HEK293 (cell line): Measurements from ENCODE around the gene TMEM150A.

ENCODE experiments used
- CTCF ChIA-PET: fragments of 350-600 bp; formaldehyde crosslinking; extraction: SDS; loops from one replicate; lab custom pipeline; 2021; ENCODE audit warnings: antibody characterized with exemption; lab: Yijun Ruan, JAX
- POLR2A ChIA-PET: fragments of 300-600 bp; formaldehyde crosslinking; extraction: SDS; loops from one replicate; lab custom pipeline; 2020; ENCODE audit warnings: antibody characterized with exemption, inconsistent platforms; lab: Yijun Ruan, JAX
- H3K27ac ChIP-seq: fragments of 200-500 bp; sonication (Bioruptor generic); 2 replicates; pipeline ENCODE4 v1.5.1; 2014; ENCODE audit warnings: low read depth, low read length, control low read depth, inconsistent platforms; ENCODE audit errors: extremely low read depth
- H3K36me3 ChIP-seq, 2 experiments: fragments of 200-500 bp in 1 of 2; sonication (Bioruptor generic) in 1 of 2; 1 replicate in 1 of 2; 2 replicates in 1 of 2; pipeline ENCODE4 v1.5.1; 2014 to 2017; ENCODE audit warnings: inconsistent platforms in 2 of 2, low read length in 2 of 2; ENCODE audit not compliant: control insufficient read depth in 2 of 2, insufficient read depth in 1 of 2
- H3K4me1 ChIP-seq: fragments of 200-500 bp; sonication (Bioruptor generic); 2 replicates; pipeline ENCODE4 v1.5.1; 2014; ENCODE audit warnings: mild to moderate bottlenecking, low read length, inconsistent platforms; ENCODE audit not compliant: control insufficient read depth, insufficient read depth
- H3K4me3 ChIP-seq: 2 replicates; pipeline ENCODE4 v1.5.1; 2011; ENCODE audit warnings: low read depth, mild to moderate bottlenecking, control low read depth, low read length, moderate library complexity
- H3K9me3 ChIP-seq: fragments of 200-500 bp; sonication (Bioruptor generic); 2 replicates; pipeline ENCODE4 v1.5.1; 2014; ENCODE audit warnings: low read depth, low read length, inconsistent platforms; ENCODE audit not compliant: control insufficient read depth, insufficient read depth
- ELK4 ChIP-seq: IDR thresholded peaks from 2 replicates; pipeline ENCODE4 v1.6.1; 2011; ENCODE audit warnings: mild to moderate bottlenecking, low read depth, low read length, borderline replicate concordance
- GLI4 ChIP-seq: fragments of 450-650 bp; formaldehyde crosslinking; IDR thresholded peaks from 2 replicates; pipeline ENCODE4 v1.5.1; 2016; ENCODE audit warnings: missing biosample characterization, missing genetic modification characterization
- GLIS2 ChIP-seq: fragments of 450-650 bp; formaldehyde crosslinking; IDR thresholded peaks from 2 replicates; pipeline ENCODE4 v1.5.1; 2016; ENCODE audit warnings: missing biosample characterization, missing genetic modification characterization
- HOXC10 ChIP-seq: sonication (generic); formaldehyde crosslinking; IDR thresholded peaks from 2 replicates; pipeline ENCODE4 v1.8.1; 2023; ENCODE audit warnings: mild to moderate bottlenecking, missing genetic modification reagents
- REST ChIP-seq: fragments of 450-650 bp; formaldehyde crosslinking; IDR thresholded peaks from 2 replicates; pipeline ENCODE4 v1.5.1; 2016; ENCODE audit warnings: missing biosample characterization, missing genetic modification characterization
- SCRT1 ChIP-seq: fragments of 450-650 bp; formaldehyde crosslinking; IDR thresholded peaks from 2 replicates; pipeline ENCODE4 v1.5.1; 2016; ENCODE audit warnings: missing biosample characterization, missing genetic modification characterization, borderline replicate concordance
- WT1 ChIP-seq: fragments of 450-650 bp; formaldehyde crosslinking; IDR thresholded peaks from 2 replicates; pipeline ENCODE4 v1.5.1; 2016; ENCODE audit warnings: missing biosample characterization, missing genetic modification characterization
- ZBTB21 ChIP-seq: fragments of 450-650 bp; formaldehyde crosslinking; IDR thresholded peaks from 2 replicates; pipeline ENCODE4 v1.5.1; 2017; ENCODE audit warnings: missing biosample characterization, missing genetic modification characterization
- ZNF2 ChIP-seq: fragments of 450-650 bp; formaldehyde crosslinking; IDR thresholded peaks from 2 replicates; pipeline ENCODE4 v1.5.1; 2016; ENCODE audit warnings: missing biosample characterization, missing genetic modification characterization
- ZNF223 ChIP-seq: fragments of 450-650 bp; formaldehyde crosslinking; IDR thresholded peaks from 2 replicates; pipeline ENCODE4 v1.5.1; 2016; ENCODE audit warnings: missing biosample characterization, missing genetic modification characterization
- ZNF280C ChIP-seq: fragments of 450-650 bp; formaldehyde crosslinking; IDR thresholded peaks from 2 replicates; pipeline ENCODE4 v1.5.1; 2016; ENCODE audit warnings: missing biosample characterization, missing genetic modification characterization
- ZNF416 ChIP-seq: fragments of 450-650 bp; formaldehyde crosslinking; IDR thresholded peaks from 2 replicates; pipeline ENCODE4 v1.5.1; 2016; ENCODE audit warnings: missing biosample characterization, missing genetic modification characterization
- ZNF423 ChIP-seq: fragments of 450-650 bp; formaldehyde crosslinking; IDR thresholded peaks from 2 replicates; pipeline ENCODE4 v1.5.1; 2016; ENCODE audit warnings: missing biosample characterization, missing genetic modification characterization
- ZNF449 ChIP-seq: fragments of 450-650 bp; formaldehyde crosslinking; IDR thresholded peaks from 2 replicates; pipeline ENCODE4 v1.5.1; 2017; ENCODE audit warnings: missing biosample characterization, mild to moderate bottlenecking, missing genetic modification characterization, moderate library complexity
- ZNF473 ChIP-seq: fragments of 450-650 bp; formaldehyde crosslinking; IDR thresholded peaks from 2 replicates; pipeline ENCODE4 v1.5.1; 2017; ENCODE audit warnings: missing biosample characterization, missing genetic modification characterization
- ZNF48 ChIP-seq: fragments of 450-650 bp; formaldehyde crosslinking; IDR thresholded peaks from 2 replicates; pipeline ENCODE4 v1.5.1; 2016; ENCODE audit warnings: missing biosample characterization, missing genetic modification characterization
- ZNF529 ChIP-seq: fragments of 450-650 bp; formaldehyde crosslinking; IDR thresholded peaks from 2 replicates; pipeline ENCODE4 v1.5.1; 2017; ENCODE audit warnings: missing genetic modification characterization, missing biosample characterization; ENCODE audit not compliant: insufficient replicate concordance
- ZNF558 ChIP-seq: fragments of 450-650 bp; formaldehyde crosslinking; IDR thresholded peaks from 2 replicates; pipeline ENCODE4 v1.5.1; 2016; ENCODE audit warnings: missing biosample characterization, missing genetic modification characterization
- ZNF560 ChIP-seq: fragments of 450-650 bp; formaldehyde crosslinking; IDR thresholded peaks from 2 replicates; pipeline ENCODE4 v1.5.1; 2017; ENCODE audit warnings: missing biosample characterization, missing genetic modification characterization, borderline replicate concordance
- ZNF561 ChIP-seq: fragments of 450-650 bp; IDR thresholded peaks from 2 replicates; pipeline ENCODE4 v1.5.1; 2018; ENCODE audit warnings: missing biosample characterization, missing genetic modification characterization, borderline replicate concordance
- ZNF704 ChIP-seq: fragments of 450-650 bp; formaldehyde crosslinking; IDR thresholded peaks from 2 replicates; pipeline ENCODE4 v1.5.1; 2016; ENCODE audit warnings: missing biosample characterization, missing genetic modification characterization

TMEM150A gene

DNA sequence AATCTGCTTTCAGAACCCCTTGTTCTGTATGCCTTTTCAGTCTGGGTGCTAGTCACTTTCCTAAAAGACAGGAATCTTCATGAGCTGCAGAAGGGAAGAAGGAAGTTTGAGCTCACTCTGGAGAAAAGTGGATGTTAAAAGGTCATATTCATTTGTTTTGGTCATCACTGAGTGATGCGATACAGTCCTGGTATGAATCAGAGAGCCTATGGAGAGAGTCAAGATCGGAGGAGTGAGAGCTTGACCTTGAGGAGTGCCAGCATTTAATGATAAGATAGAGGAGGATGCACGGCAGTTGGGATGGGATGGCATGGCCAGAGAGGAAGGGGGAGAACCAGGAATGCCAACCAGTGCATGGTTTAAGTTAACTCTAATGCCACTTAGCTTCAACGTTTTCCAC lies 33.1 kb upstream of the TMEM150A start:
- Histone ChIP-seq H3K4me1 (no peaks in the 10 kb centered on the region), H3K4me3 (no peak overlapping the region), H3K36me3 (peaks cover 92 to 93% of the 10 kb centered on the region in 2 experiments), H3K27ac (no peak overlapping the region), H3K9me3 (no peaks in the 10 kb centered on the region)
- POLR2A ChIA-PET, result interaction anchor here (2.3 kb wide), 1 partner anchor 96 kb away, joined by 9 read pairs; the partner anchor contains the start of gene MAT2A
- CTCF ChIA-PET, result interaction anchor here (0.9 to 3.3 kb wide), 14 partner anchors 8 to 178 kb away, joined by 3 to 37 read pairs (median 12); no protein-coding TSS in a partner anchor
- TF ChIP-seq GLIS2 (tag by site-specific recombination), result no peak
- TF ChIP-seq ZNF2 (tag by site-specific recombination), result no peak
- TF ChIP-seq GLI4, result no peak
- no peak for TF ChIP-seq ZNF48 (tag by site-specific recombination)
- no peak for TF ChIP-seq ZNF704 (tag by site-specific recombination)
- TF ChIP-seq ZNF416 (tag by site-specific recombination), result no peak
- no peak for TF ChIP-seq ZNF473 (tag by site-specific recombination)
- TF ChIP-seq ELK4, result no peak
- no peak for TF ChIP-seq ZNF223
- TF ChIP-seq HOXC10, result no peak
- TF ChIP-seq SCRT1 (tag by site-specific recombination), result no peak
- no peak for TF ChIP-seq REST (tag by site-specific recombination)
- TF ChIP-seq ZNF529 (tag by site-specific recombination), result no peak
- no peak for TF ChIP-seq ZNF558 (tag by site-specific recombination)
- TF ChIP-seq ZNF423 (tag by site-specific recombination), result no peak
- TF ChIP-seq WT1 (tag by site-specific recombination), result no peak
- TF ChIP-seq ZNF280C (tag by site-specific recombination), result no peak
- no peak for TF ChIP-seq ZNF560 (tag by site-specific recombination)
- no peak for TF ChIP-seq ZBTB21 (tag by site-specific recombination)

DNA sequence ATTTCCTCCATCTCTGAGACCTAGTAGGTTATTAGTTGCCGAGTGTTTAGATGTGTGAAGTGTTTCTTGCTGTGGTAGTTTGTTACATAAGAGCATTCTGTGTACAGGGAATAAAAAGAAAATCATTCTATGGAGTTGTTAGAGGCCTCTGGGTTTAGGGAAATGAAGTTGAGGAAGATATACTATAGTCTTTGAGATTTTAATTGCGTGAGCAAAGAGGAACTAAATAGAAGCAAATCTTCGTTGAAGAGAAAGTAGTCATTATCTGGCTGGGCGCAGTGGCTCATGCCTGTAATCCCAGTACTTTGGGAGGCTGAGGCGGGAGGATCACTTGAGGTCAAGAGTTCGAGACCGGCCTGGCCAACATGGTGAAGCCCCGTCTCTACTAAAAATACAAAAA lies 32.5 kb upstream of the TMEM150A start:
- POLR2A ChIA-PET, result no interaction called here
- H3K36me3 ChIP-seq, result peaks cover 93 to 95% of the 10 kb centered on the region in 2 experiments
- TF ChIP-seq ZNF449, result peak; percentile 66; the same call in 1 of the 2 replicates
- no peak for TF ChIP-seq ZNF561 (tag by site-specific recombination)
- CTCF ChIA-PET, result interaction anchor here (0.6 to 3.3 kb wide), 6 partner anchors 9 to 293 kb away, joined by 3 to 19 read pairs (median 6); no protein-coding TSS in a partner anchor
- H3K4me3 ChIP-seq, result no peak overlapping the region
- H3K9me3 ChIP-seq, result no peaks in the 10 kb centered on the region
- H3K4me1 ChIP-seq, result no peaks in the 10 kb centered on the region
- no peak overlapping the region for H3K27ac ChIP-seq
